WTC11 (cell line): ENCODE data around the gene PHKA1. TPM values are rescaled to one million over a fixed set of nuclear protein-coding genes. Genes with fewer than 3 reads are reported as not detected.
A peak's percentile ranks its signal among the peaks of the same experiment; 100 is the strongest.

ENCODE experiments used
- ATAC-seq: fragments of 200-7000 bp; cut with Tn5 transposase; 2 replicates; pipeline ENCODE4 v1.10.0; 2021; ENCODE audit warnings: mild to moderate bottlenecking, moderate library complexity
- CTCF ChIA-PET: fragments of 300-600 bp; sonication (Branson Sonifier 250); formaldehyde crosslinking; loops from one replicate; lab custom pipeline; 2021; ENCODE audit warnings: antibody characterized with exemption; lab: Charles Lee
- POLR2A ChIA-PET: fragments of 350-600 bp; sonication (Branson Sonifier 250); formaldehyde crosslinking; loops from one replicate; lab custom pipeline; 2021; ENCODE audit warnings: antibody characterized with exemption; lab: Charles Lee
- DNase-seq: peaks from one replicate; pipeline ENCODE4 v3.0.0; 2021; ENCODE audit warnings: low spot score
- H3K27ac Mint-ChIP-seq: 2 replicates; pipeline ENCODE4 v1.8.0; 2021; ENCODE audit warnings: mixed read lengths
- H3K27me3 Mint-ChIP-seq: 2 replicates; pipeline ENCODE4 v1.8.0; 2021; ENCODE audit warnings: low read depth, mild to moderate bottlenecking, moderate library complexity, mixed read lengths
- H3K36me3 Mint-ChIP-seq: 2 replicates; pipeline ENCODE4 v1.8.0; 2021; ENCODE audit warnings: mixed read lengths
- H3K4me1 Mint-ChIP-seq: 2 replicates; pipeline ENCODE4 v1.8.0; 2022; ENCODE audit warnings: mixed read lengths
- H3K4me3 Mint-ChIP-seq: 2 replicates; pipeline ENCODE4 v1.8.0; 2021; ENCODE audit warnings: mild to moderate bottlenecking, moderate library complexity, mixed read lengths
- H3K9me3 Mint-ChIP-seq: 2 replicates; pipeline ENCODE4 v1.8.0; 2021; ENCODE audit warnings: mixed read lengths
- ATF2 ChIP-seq: sonication (generic); formaldehyde crosslinking; IDR thresholded peaks from 2 replicates; pipeline ENCODE4 v1.8.1; 2022; ENCODE audit warnings: low read depth, missing genetic modification reagents, borderline replicate concordance
- CBFB ChIP-seq: sonication (generic); formaldehyde crosslinking; IDR thresholded peaks from 2 replicates; pipeline ENCODE4 v1.8.1; 2022; ENCODE audit warnings: mild to moderate bottlenecking, low read depth, missing genetic modification reagents
- E2F1 ChIP-seq: sonication (generic); formaldehyde crosslinking; IDR thresholded peaks from 2 replicates; pipeline ENCODE4 v1.8.0; 2022; ENCODE audit warnings: mild to moderate bottlenecking, missing genetic modification reagents
- E2F5 ChIP-seq: sonication (generic); formaldehyde crosslinking; IDR thresholded peaks from 2 replicates; pipeline ENCODE4 v1.8.1; 2022; ENCODE audit warnings: mild to moderate bottlenecking, moderate library complexity, missing genetic modification reagents
- GABPB1 ChIP-seq: sonication (generic); formaldehyde crosslinking; IDR thresholded peaks from 2 replicates; pipeline ENCODE4 v1.8.1; 2023; ENCODE audit warnings: mild to moderate bottlenecking, missing genetic modification reagents
- GTF2I ChIP-seq: fragments of 250-450 bp; sonication (Bioruptor Pico); conservative IDR thresholded peaks from 2 replicates; pipeline ENCODE4 v1.4.0; 2021; ENCODE audit warnings: mild to moderate bottlenecking
- IRF2 ChIP-seq: sonication (generic); formaldehyde crosslinking; IDR thresholded peaks from 2 replicates; pipeline ENCODE4 v1.8.0; 2022; ENCODE audit warnings: low read depth, missing genetic modification reagents, borderline replicate concordance
- KAT7 ChIP-seq: sonication (generic); formaldehyde crosslinking; IDR thresholded peaks from 2 replicates; pipeline ENCODE4 v1.8.1; 2023; ENCODE audit warnings: missing genetic modification reagents, mild to moderate bottlenecking, borderline replicate concordance
- RORB ChIP-seq: fragments of 250-450 bp; sonication (Bioruptor Pico); IDR thresholded peaks from 2 replicates; pipeline ENCODE4 v1.9.0; 2021; ENCODE audit warnings: mild to moderate bottlenecking
- TCF7 ChIP-seq: sonication (generic); formaldehyde crosslinking; IDR thresholded peaks from 2 replicates; pipeline ENCODE4 v1.8.0; 2022; ENCODE audit warnings: mild to moderate bottlenecking, low read depth, missing genetic modification reagents, moderate library complexity
- TEAD1 ChIP-seq: sonication (generic); formaldehyde crosslinking; IDR thresholded peaks from 2 replicates; pipeline ENCODE4 v1.8.0; 2022; ENCODE audit warnings: mild to moderate bottlenecking, missing genetic modification reagents
- TEAD4 ChIP-seq: sonication (generic); formaldehyde crosslinking; IDR thresholded peaks from 2 replicates; pipeline ENCODE4 v1.8.0; 2022; ENCODE audit warnings: mild to moderate bottlenecking, missing genetic modification reagents
- USF2 ChIP-seq: sonication (generic); formaldehyde crosslinking; IDR thresholded peaks from 2 replicates; pipeline ENCODE4 v1.8.1; 2023; ENCODE audit warnings: mild to moderate bottlenecking, missing genetic modification reagents, moderate library complexity
- ZBTB43 ChIP-seq: sonication (generic); formaldehyde crosslinking; IDR thresholded peaks from 2 replicates; pipeline ENCODE4 v1.8.1; 2023; ENCODE audit warnings: mild to moderate bottlenecking, missing genetic modification reagents
- ZNF263 ChIP-seq: sonication (generic); formaldehyde crosslinking; IDR thresholded peaks from 2 replicates; pipeline ENCODE4 v1.8.1; 2022; ENCODE audit warnings: low read depth, mild to moderate bottlenecking, moderate library complexity, missing genetic modification reagents
- ZNF317 ChIP-seq: sonication (generic); formaldehyde crosslinking; IDR thresholded peaks from 2 replicates; pipeline ENCODE4 v1.8.1; 2023; ENCODE audit warnings: low read depth, mild to moderate bottlenecking, moderate library complexity, missing genetic modification reagents, borderline replicate concordance
- total RNA-seq: library from RNA; stranded (reverse); gene quantifications from 3 replicates; pipeline ENCODE4 v1.2.3, GENCODE V29; 2021
- TF ChIP-seq, protein P1 (sequence below): sonication (generic); formaldehyde crosslinking; IDR thresholded peaks from 2 replicates; pipeline ENCODE4 v1.8.1; 2023; ENCODE audit warnings: mild to moderate bottlenecking, missing genetic modification reagents, moderate library complexity
- TF ChIP-seq, protein P2 (sequence below): sonication (generic); formaldehyde crosslinking; IDR thresholded peaks from 2 replicates; pipeline ENCODE4 v1.8.0; 2022; ENCODE audit warnings: missing genetic modification reagents

The PHKA1 gene
- total RNA-seq, 1 experiment from 2014 or later: 9.9 TPM

- no peak for ATAC-seq
- POLR2A ChIA-PET: no interaction called here
Measured at GRCh38 chrX:72713130-72713529, 976 bp downstream of the PHKA1 start.

GRCh38 chrX:72712094-72712755 is 1.9 kb downstream of the PHKA1 start:
- Mint-ChIP-seq H3K36me3 (0 out of 2 replicates have a peak, but pooled peaks cover 2% of the 10 kb centered on the region), H3K27ac (no peak overlapping the region), H3K4me3 (peak overlapping the region; percentile 73), H3K4me1 (peaks cover 15% of the 10 kb centered on the region), H3K27me3 (no peaks in the 10 kb centered on the region), H3K9me3 (no peaks in the 10 kb centered on the region)
- ATAC-seq: no peak
- DNase-seq: no peak
- ChIA-PET POLR2A (no interaction called here), CTCF (no interaction called here)
- TF ChIP-seq ZNF317 (CRISPR knock-in tag): no peak
- TF ChIP-seq TEAD1 (CRISPR knock-in tag): no peak
- no peak for TF ChIP-seq ZBTB43 (CRISPR knock-in tag)
- TF ChIP-seq ATF2 (CRISPR knock-in tag): no peak
- TF ChIP-seq TEAD4 (CRISPR knock-in tag): no peak
- no peak for TF ChIP-seq IRF2 (CRISPR knock-in tag)
- TF ChIP-seq GABPB1 (CRISPR knock-in tag): no peak
- TF ChIP-seq RORB (CRISPR knock-in tag): no peak
- no peak for TF ChIP-seq GTF2I
- TF ChIP-seq, protein P1, sequence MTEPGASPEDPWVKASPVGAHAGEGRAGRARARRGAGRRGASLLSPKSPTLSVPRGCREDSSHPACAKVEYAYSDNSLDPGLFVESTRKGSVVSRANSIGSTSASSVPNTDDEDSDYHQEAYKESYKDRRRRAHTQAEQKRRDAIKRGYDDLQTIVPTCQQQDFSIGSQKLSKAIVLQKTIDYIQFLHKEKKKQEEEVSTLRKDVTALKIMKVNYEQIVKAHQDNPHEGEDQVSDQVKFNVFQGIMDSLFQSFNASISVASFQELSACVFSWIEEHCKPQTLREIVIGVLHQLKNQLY: no peak
- TF ChIP-seq, protein P2, sequence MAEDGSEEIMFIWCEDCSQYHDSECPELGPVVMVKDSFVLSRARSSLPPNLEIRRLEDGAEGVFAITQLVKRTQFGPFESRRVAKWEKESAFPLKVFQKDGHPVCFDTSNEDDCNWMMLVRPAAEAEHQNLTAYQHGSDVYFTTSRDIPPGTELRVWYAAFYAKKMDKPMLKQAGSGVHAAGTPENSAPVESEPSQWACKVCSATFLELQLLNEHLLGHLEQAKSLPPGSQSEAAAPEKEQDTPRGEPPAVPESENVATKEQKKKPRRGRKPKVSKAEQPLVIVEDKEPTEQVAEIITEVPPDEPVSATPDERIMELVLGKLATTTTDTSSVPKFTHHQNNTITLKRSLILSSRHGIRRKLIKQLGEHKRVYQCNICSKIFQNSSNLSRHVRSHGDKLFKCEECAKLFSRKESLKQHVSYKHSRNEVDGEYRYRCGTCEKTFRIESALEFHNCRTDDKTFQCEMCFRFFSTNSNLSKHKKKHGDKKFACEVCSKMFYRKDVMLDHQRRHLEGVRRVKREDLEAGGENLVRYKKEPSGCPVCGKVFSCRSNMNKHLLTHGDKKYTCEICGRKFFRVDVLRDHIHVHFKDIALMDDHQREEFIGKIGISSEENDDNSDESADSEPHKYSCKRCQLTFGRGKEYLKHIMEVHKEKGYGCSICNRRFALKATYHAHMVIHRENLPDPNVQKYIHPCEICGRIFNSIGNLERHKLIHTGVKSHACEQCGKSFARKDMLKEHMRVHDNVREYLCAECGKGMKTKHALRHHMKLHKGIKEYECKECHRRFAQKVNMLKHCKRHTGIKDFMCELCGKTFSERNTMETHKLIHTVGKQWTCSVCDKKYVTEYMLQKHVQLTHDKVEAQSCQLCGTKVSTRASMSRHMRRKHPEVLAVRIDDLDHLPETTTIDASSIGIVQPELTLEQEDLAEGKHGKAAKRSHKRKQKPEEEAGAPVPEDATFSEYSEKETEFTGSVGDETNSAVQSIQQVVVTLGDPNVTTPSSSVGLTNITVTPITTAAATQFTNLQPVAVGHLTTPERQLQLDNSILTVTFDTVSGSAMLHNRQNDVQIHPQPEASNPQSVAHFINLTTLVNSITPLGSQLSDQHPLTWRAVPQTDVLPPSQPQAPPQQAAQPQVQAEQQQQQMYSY (CRISPR knock-in tag): no peak

More at GRCh38 chrX:72713130-72713529, 976 bp downstream of the PHKA1 start:
- H3K4me1 Mint-ChIP-seq: peaks cover 15% of the 10 kb centered on the region
- peak overlapping the region; percentile 73 for H3K4me3 Mint-ChIP-seq
- no peak for DNase-seq
- TF ChIP-seq E2F5 (no peak), CBFB (no peak), KAT7 (CRISPR knock-in tag) (no peak), USF2 (no peak), TCF7 (no peak), E2F1 (CRISPR knock-in tag) (no peak), ZNF263 (CRISPR knock-in tag) (no peak)
- TF ChIP-seq, all 79 proteins: peak for 0
- Mint-ChIP-seq H3K9me3 (no peaks in the 10 kb centered on the region), H3K36me3 (0 out of 2 replicates have a peak, but pooled peaks cover 2% of the 10 kb centered on the region), H3K27ac (no peak overlapping the region), H3K27me3 (no peaks in the 10 kb centered on the region)
- CTCF ChIA-PET: no interaction called here
